Brain microvascular endothelial cell (primary cell): ENCODE measurements around the gene CTSE.

Experiments used
- DNase-seq: peaks from one replicate; pipeline ENCODE4 v3.0.0-alpha.2; 2020
- H3K27ac ChIP-seq: fragments of 250-450 bp; sonication (Bioruptor Pico); 2 replicates; pipeline ENCODE4 v1.5.1; 2020; ENCODE audit warnings: mild to moderate bottlenecking, moderate library complexity
- H3K27me3 ChIP-seq: fragments of 250-450 bp; sonication (Bioruptor Pico); replicated peaks from 2 replicates; pipeline ENCODE4 v1.5.1; 2020; ENCODE audit warnings: mild to moderate bottlenecking
- H3K36me3 ChIP-seq: fragments of 250-450 bp; sonication (Bioruptor Pico); replicated peaks from 2 replicates; pipeline ENCODE4 v1.5.1; 2020; ENCODE audit warnings: mild to moderate bottlenecking
- H3K4me3 ChIP-seq: 2 replicates; pipeline ENCODE4 v1.5.1; 2011; ENCODE audit warnings: low read depth, mild to moderate bottlenecking, control low read depth, low read length, moderate library complexity
- CTCF ChIP-seq: IDR thresholded peaks from 2 replicates; pipeline ENCODE4 v1.5.1; 2011; ENCODE audit warnings: low read depth, mild to moderate bottlenecking, moderate library complexity, low read length, control low read depth, inconsistent platforms; ENCODE audit errors: missing control alignments
- in situ Hi-C: cut with HindIII; loops from 2 replicates; pipeline ENCODE4 v1.10.0; 2017; ENCODE audit warnings: low sequenced_read_pairs, low pct_ligation_motif_present

Gene CTSE

GRCh38 chr1:206021008-206021625, 2.6 kb downstream of the CTSE start:
- no peak for DNase-seq

DNA sequence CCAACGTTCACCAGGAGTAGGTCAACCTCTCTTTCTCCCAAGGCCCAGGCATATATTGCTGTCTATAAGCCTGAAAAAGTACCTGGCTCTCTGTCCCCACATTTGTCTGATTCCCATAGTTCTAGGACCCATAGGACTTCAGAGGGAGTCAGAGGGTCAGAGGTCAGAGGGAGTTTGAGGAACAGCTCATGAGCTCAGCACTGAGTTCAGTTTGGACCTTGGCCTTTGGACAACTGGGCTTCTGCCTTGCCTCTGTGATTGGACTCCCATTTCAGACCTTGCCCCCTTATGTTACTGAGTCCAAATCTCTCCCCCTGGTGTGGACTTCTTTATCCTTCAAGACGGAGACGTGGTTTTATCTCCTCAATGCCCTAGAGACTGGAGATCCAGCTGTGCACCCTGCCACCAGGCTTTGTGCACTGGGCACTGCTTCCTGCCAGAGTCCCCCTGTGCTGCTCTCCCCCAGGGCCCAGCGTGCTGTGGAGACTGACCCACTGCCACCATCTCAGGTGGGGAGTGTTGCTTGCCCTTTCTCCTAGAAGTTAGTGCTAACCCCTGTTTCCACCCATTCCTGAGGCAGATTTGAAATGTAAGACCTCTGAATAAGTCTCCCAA, 3.2 kb downstream of the CTSE start:
- no peak overlapping the region for H3K4me3 ChIP-seq
- no peak for DNase-seq
- in situ Hi-C loops = no loop called here
- TF ChIP-seq CTCF = no peak
- H3K36me3 ChIP-seq = no peaks in the 10 kb centered on the region
- no peaks in the 10 kb centered on the region for H3K27me3 ChIP-seq
- H3K27ac ChIP-seq = no peak overlapping the region

More at GRCh38 chr1:206021008-206021625, 2.6 kb downstream of the CTSE start:
- Histone ChIP-seq H3K4me3 (no peak overlapping the region), H3K27me3 (no peaks in the 10 kb centered on the region), H3K27ac (no peak overlapping the region), H3K36me3 (no peaks in the 10 kb centered on the region)
- no peak for TF ChIP-seq CTCF
- in situ Hi-C loops = no loop called here

GRCh38 chr1:206015071-206015470, 8.6 kb downstream of the CTSE start:
- H3K27me3 ChIP-seq = no peaks in the 10 kb centered on the region
- H3K27ac ChIP-seq = no peak overlapping the region
- H3K36me3 ChIP-seq = no peaks in the 10 kb centered on the region
- no peak overlapping the region for H3K4me3 ChIP-seq
- no peak for DNase-seq
- in situ Hi-C loops = no loop called here
- TF ChIP-seq CTCF = no peak

GRCh38 chr1:206014601-206015000, 9.1 kb downstream of the CTSE start:
- no peak for TF ChIP-seq CTCF
- Histone ChIP-seq H3K4me3 (no peak overlapping the region), H3K27ac (no peak overlapping the region), H3K27me3 (no peaks in the 10 kb centered on the region), H3K36me3 (no peaks in the 10 kb centered on the region)
- DNase-seq = no peak
- in situ Hi-C loops = no loop called here

GRCh38 chr1:206013026-206013795, 10.5 kb downstream of the CTSE start:
- H3K27ac ChIP-seq = no peak overlapping the region

More at GRCh38 chr1:206013026-206013795, 10.5 kb downstream of the CTSE start:
- TF ChIP-seq CTCF = no peak
- DNase-seq = no peak
- in situ Hi-C loops = no loop called here
- H3K36me3 ChIP-seq = no peaks in the 10 kb centered on the region
- no peaks in the 10 kb centered on the region for H3K27me3 ChIP-seq
- no peak overlapping the region for H3K4me3 ChIP-seq
